ENCODE data around the gene SEC24B.
"Not testable (repeated sequence)": the region's sequence is repeated elsewhere in the genome, so short reads cannot be mapped to it uniquely, and the experiment has no call there.

SEC24B gene

DNA sequence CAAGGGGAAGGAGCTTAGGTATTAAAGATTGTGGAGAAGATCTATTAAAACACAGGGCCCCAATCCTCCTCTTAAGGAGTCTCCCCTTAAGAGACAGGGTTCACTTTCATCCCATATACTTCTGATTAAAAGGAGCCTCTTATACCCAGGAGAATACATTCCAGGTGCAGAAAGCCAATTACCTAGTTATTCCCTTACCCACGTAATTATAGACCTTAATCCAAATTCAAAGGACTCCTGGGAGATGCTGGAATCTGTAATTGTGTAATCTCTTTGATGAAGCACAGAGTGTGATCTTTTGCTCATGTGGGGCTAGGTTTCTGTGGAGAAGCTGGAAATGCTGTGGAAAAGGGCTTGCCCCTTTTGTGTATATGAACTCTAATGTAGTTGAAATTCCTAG, 1.4 kb upstream of the SEC24B start:
- DNase-seq (ENCODE audit: low read depth in 2 of 3, low spot score in 2 of 3): no peak

DNA sequence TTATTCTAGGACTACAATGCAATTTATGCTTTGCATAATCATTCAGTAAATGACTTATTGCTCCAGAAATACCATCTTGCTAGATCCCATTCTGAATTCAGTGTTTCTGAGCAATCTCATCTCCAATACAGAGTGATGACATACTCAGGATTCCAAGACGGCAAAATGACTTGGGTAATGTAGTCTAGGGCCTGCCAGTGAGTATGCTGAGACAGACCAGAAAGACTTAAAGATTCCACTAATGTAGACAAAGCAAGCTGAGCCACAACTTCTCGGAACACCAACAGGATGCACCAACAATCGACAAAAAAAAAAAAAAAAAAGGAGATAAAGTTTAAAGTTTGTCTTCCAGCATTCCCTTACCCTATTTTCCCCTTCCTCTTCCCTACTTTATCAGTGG, 919 bp upstream of the SEC24B start:
- DNase-seq (ENCODE audit: low read depth in 2 of 3, low spot score in 2 of 3): no peak

DNA sequence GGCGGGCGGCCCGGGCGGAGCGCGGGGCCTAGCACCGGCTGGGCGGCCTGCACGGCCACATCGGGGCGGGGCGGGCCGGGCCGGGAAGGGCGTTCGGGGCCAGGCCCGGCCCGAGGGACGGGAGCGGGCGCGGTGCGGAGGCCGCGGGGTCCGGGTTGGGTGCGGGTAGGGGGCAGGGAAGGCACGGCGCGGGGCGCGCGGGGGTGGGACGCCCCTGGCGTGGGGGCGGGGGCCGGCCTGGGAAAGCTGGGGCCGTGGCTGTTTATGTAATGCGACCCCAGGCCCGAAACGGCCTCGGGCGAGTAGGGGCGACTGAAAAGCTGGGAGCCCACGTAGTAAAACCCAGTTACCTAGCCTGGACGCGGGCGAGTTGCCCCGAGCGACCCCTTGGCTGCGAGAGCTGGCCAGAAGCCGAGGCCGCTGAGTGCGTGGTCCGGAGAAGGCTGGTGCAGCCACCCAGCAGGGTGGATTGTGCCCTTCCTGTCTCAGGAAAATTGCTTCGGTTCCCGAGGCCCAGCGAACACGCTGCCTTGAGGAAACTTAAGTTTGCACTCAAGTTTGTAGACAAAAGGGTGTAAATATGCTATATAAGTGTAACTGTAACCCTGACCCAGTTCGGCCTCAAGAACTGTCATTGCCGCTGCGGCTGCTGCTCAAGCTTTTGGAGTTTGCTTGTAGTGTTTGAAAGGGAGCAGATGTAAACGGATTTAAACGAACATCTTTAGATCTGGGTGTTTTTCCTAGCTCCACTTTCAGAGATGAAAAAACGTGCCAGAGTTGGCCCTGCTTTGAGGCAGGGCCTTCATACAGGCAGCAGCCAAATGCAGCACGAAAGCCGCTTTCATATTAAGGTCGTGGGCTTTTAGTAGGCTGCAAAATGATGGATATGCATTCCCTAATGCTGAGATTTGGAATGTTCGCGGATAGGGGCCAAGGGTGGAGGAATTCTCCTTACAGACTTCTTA, 674 bp downstream of the SEC24B start:
- peak in 1 of 3 experiments; percentile 14 for DNase-seq (ENCODE audit: low read depth in 2 of 3, low spot score in 2 of 3)

DNA sequence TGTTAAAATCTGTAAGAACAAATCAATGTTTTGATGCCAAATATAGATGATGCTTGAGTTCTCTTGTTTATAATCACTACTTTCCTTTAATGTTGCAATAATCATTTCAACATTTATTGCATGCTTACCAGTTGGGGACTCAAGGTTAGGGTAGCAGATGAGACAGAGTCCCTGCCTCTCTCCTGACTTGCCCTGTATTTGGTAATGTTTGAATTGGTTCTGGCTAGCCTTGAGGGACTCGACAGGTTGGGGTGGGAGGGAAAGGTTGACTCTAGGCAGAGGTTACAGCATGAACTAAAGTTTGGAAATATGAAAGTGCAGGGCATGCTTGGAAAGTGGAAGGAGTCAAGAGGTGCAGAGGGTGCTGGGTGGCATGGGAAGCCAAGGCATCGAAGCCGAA, 2.0 kb downstream of the SEC24B start:
- no peak for DNase-seq (ENCODE audit: low read depth in 2 of 3, low spot score in 2 of 3)

DNA sequence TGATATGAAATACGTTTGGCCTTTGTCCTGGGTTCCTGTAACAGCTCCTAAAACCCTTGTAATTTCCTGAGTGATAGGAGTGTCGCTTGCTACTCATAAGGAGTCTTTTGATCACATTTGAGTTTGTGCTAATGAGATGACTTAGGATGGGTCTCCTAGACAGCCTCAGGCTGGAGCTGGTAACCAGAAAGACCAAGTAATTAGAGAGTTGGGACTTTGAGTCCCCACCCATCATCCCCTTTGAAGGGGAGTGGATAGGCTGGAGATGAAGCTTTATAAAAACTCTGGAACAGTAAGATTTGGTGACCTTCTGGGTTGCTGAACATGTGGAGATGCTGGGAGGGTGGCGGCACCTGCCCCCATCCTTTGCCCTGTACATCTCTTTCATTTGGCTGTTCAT, 2.9 kb downstream of the SEC24B start:
- no peak for DNase-seq (ENCODE audit: low read depth in 2 of 3, low spot score in 2 of 3)

DNA sequence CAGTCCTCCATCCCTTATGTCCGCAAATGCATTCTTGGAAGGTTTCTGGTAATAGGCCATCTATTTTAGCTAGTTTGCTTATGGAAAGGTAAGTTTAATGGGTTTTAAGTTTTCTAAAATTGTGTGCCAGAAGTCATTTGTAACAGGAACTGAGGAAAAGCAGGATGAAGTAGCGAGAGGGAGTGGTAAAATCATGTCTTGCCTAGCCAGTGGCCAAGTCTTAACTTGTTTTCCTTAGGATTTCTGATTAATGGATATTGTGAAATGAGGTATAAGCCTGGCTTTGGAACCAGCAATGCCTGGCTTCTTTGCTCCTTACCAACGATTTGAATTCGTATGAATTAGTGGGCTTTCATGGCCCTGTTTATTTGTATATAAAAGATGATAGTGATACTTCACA, 7.3 kb downstream of the SEC24B start:
- DNase-seq (ENCODE audit: low read depth in 2 of 3, low spot score in 2 of 3): no peak

DNA sequence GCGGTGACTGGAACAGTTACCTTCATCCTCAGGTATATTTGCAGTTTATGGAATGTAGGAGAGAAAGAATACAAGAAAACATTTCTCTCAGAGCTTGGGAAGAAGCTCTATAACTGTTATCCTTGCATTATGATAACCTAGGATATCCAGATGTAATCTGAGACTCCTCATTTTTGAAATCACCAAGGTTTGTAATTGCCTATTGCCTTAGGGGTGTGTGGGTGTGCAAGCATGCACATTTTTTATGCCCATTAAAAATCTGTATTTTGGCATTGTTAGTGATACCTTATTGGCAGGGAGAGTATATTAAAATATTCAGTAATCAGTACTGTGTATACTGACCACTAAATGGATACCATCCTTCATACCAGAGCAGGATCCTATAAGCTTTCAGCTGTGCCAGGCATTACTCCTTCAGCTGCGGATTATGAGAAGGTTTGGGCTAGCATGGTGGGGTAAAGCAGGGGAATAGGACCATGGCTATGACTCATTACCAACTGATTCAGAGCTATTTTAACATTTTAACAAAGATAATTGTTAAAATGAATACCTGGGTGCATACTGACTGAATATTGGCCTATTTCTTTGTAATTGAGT, 8.3 kb downstream of the SEC24B start:
- no peak for DNase-seq (ENCODE audit: low read depth in 2 of 3, low spot score in 2 of 3)

DNA sequence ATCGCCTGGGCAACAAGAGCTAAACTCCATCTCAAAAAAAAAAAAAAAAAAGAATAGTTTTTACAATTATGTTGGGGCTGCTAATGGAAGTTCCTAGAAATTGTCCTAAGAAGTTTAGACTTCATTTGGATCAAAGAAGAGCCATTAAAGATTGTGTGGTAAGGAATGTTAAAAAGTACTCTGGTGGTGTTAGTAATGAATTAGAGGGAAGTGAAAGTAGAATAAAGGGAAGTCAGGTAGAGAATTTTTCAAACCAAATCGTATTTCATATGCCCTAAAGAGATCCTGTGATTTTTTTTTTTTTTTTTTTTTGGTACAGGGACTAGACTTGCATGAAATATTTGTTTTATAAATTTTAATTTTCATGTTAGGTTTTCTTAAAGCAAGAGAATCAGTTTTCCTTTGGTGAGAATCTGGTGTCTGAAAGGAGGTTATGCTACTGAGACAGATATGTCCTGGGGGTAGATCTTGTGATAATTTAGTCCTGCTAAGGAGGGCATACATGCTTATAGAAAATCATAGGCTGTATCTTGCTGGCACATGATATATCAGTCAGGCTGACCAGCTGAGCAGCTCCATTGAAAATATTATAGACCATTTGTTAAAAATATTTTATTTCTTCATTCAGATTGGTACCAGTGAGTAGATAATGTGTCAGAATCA, 10.7 kb downstream of the SEC24B start:
- DNase-seq (ENCODE audit: low read depth in 2 of 3, low spot score in 2 of 3): no peak

DNA sequence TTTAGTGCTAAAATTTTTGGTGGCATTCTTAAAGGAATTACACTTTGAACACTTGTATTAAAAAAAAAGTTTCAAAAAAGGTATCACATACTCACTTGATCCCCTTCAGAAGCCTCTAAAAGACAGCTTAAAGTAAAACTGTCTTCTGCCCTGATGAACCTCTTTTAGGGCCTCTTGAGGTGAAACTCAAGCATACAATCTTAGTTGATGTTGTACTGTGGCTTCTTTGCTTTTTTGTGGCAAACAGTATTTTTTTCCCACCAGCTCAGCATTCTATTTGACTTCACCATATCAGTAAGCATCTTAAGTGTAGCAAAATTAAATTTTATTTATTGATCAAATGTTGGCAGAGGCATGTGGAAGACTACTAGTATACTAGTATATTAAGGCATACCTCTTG, 13.7 kb downstream of the SEC24B start:
- DNase-seq (ENCODE audit: low read depth in 2 of 3, low spot score in 2 of 3): no peak

DNA sequence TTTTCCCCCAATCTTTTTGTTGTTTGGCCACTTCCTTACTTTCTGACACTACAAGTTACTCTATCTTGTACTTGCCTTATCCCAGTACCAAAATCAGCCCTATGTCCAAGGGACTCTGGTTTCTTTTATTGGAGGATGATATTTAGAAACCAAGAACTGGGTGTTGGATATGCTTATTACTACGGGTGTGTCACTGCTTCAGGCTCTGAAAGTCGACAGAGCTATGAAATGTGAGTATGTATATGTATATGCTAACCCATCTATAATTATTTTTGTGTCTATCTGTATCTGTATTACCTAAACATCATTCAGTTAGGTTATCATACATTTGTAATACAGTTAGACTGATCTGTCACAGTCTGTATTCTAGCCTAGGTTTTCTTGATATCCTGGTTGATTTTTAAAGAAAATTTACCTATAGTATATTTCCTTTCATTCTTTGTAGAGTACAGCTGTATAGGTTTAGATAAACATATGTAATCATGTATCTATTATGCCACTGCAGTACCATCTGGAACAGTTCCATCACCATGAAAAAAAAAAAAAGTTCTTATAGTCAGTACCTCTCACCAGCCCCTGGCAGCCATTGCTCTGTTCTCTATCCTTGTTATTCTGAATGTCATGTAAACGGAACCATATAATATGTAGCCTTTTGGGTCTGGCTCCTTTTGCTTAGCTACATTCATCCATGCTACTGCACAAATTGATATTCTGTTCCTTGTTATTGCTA, 18.1 kb downstream of the SEC24B start:
- DNase-seq (ENCODE audit: low read depth in 2 of 3, low spot score in 2 of 3): no peak

DNA sequence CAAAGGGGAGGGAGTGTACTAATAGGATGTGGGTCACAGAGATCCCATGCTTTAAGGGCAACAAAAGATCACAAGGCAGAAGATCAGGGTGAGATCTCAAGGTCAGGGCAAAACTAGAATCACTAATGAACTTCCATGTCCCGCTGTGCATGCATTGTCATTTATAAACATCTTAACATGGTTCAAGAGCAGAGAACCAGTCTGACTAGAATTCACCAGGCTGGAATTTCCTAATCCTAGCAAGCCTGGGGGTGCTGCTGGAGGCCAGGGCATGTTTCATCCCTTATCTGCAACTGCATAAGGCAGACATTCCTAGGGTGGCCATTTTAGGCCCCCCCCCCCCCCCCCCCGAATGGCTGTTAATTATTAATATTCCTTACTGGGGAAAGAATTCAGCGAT, 19.5 kb downstream of the SEC24B start:
- DNase-seq (ENCODE audit: low read depth in 2 of 3, low spot score in 2 of 3): not testable (repeated sequence)

DNA sequence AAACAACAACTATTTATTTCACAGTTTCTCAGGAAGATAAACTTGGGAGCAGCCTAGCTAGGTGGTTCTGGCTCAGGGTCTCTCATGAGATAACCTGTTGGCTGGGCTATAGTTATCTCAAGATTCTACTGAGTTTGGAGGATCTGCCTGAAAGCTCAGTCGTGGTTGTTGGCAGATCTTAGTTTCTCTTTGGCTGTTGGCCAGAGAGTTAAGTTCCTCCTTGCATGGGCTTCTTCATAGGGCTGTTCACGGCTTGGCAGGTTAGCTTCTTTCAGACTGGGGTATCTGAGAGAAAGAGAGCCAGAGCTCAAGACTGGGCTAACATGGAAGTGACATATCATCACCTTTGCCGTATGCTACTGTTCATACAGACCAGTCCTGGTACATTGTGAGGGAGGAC, 28.7 kb downstream of the SEC24B start:
- no peak for DNase-seq (ENCODE audit: low read depth in 2 of 3, low spot score in 2 of 3)

DNA sequence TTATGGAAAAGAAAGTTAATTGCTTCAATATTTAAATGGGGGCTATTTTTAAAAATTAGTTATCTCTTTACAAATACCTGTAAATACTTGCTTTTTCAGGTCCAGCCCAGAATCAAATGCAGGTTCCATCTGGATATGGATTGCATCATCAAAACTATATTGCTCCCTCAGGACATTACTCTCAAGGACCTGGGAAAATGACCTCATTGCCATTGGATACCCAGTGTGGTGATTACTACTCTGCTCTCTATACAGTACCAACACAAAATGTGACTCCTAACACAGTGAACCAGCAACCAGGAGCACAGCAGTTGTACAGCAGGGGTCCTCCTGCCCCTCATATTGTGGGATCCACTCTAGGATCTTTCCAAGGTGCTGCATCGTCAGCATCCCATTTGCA, 29.2 kb downstream of the SEC24B start:
- no peak for DNase-seq (ENCODE audit: low read depth in 2 of 3, low spot score in 2 of 3)

DNA sequence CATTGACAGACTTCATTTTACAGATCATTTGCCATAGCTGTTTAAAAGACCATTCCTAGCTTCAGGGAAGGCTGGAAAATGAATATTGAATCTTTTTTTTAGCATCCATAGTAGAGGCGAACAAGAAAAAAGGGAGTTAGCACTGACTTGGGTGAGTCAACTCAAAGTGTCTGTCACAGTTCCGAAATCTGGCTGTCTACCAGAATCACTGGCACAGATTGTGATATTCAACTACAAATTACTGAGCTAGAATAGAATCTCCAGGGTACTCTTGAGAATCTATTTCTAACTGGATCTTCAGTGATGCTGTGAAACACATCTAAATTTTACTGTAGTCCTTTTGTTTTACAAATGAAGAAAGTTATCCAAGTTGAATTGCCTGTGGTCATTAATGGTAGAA, 31.5 kb downstream of the SEC24B start:
- DNase-seq (ENCODE audit: low read depth in 2 of 3, low spot score in 2 of 3): no peak

DNA sequence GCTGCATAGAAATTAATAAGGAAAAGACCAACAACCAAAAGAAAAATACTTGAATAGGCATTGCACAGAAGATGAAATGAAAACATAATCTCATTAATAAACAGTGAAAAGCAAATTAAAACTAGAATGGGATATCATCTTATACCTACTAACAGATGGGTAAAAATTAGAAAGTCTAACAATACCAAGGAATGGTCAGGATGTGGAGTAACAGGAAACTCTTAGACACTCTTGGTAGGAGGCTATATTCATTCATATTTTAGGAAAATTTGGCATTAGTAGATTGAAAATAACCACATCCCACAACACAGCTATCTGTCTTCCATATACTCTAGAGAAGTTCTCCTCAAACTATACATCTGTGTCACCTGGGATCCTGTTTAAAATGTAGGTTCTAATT, 36.3 kb downstream of the SEC24B start:
- no peak for DNase-seq (ENCODE audit: low read depth in 2 of 3, low spot score in 2 of 3)

DNA sequence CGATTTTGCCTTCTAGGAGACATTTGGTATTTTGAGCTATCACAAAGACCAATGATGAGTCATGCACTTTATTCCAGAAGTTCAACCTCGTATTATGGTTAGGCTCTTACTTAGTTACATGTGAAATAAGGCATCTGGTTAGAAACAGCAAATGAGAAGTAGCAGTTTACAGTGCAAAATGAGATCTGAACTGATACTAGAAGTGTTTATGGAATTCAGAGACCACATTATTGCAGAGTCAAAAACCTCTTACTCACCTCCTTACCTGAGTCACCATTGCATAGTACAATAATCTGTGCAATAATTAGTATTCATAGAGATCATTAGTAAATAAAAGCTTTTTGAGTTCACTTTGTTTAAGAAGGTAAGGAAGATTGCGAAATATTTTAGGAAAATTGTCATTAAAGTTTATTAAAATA, 38.7 kb downstream of the SEC24B start:
- no peak for DNase-seq (ENCODE audit: low read depth in 2 of 3, low spot score in 2 of 3)

DNA sequence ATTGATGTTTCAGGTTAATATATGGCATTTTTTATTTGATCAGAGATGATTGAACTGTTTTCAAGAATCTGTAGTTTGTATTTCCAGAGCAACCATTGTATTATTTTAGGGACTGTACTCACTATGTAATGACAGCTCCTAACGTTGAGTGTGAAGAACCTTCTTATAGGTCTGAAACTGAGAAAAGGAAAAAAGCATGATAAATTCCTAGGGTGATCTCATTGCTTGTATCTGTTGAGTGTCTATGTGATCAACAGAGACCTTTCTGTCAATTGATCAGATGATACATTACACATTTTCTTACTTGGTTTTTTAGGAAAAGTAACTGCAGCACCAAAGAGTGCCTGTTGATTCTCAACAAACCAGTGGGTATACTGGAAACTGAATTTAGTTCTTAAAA, 40.2 kb downstream of the SEC24B start:
- no peak for DNase-seq (ENCODE audit: low read depth in 2 of 3, low spot score in 2 of 3)

DNA sequence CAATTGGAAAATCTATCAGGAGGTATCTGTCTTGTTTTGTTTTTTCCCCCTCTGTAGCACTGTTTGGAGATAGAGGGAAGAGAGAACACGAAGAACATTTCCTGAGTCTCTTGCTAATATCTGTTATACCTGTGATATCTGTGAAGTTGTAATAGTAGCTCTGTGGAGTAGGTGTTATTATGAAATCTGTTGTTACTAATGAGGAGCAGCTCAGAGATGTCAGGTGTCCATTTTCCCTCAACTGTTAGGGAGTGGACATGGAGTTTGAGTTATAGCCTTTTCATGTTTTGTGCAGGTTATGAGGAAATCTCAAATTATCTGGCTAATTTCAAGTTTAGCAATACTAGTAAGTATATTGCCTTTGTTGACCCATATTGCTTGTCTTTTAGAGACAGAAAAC, 52.4 kb downstream of the SEC24B start:
- DNase-seq (ENCODE audit: low read depth in 2 of 3, low spot score in 2 of 3): no peak

DNA sequence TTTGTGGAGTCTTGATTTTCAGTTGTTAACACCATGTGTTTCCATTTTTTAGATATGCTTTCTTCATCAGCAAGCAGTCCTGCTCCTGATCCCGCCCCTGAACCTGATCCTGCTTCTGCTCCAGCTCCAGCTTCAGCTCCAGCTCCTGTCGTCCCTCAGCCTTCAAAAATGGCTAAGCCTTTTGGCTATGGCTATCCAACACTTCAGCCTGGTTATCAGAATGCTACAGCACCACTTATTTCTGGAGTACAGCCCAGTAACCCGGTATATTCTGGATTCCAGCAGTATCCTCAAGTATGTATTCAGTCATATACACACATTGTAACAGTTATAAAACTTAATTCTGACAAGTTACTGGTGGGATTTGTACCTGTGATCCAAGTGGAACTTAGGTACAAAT, 60.9 kb downstream of the SEC24B start:
- DNase-seq (ENCODE audit: low read depth in 2 of 3, low spot score in 2 of 3): no peak

DNA sequence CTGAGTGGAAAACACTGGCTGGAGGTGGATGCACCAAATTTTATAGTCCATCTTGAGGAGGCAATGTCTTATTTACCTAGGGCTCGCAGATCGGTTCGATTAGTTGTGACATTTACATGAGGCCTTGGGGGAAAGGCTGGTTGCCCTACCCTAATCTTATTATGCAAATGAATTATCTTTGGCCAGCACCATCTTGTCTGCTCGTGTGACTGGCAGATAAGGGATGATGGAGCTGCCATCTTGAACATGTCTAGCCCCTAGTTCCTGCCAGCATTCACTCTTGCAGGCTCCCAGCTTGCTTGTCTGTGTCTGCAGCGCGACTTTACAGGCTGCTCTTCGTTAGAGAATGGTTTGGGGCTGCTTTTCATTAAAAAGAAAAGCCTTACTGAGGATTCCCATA, 61.9 kb downstream of the SEC24B start:
- no peak for DNase-seq (ENCODE audit: low read depth in 2 of 3, low spot score in 2 of 3)

DNA sequence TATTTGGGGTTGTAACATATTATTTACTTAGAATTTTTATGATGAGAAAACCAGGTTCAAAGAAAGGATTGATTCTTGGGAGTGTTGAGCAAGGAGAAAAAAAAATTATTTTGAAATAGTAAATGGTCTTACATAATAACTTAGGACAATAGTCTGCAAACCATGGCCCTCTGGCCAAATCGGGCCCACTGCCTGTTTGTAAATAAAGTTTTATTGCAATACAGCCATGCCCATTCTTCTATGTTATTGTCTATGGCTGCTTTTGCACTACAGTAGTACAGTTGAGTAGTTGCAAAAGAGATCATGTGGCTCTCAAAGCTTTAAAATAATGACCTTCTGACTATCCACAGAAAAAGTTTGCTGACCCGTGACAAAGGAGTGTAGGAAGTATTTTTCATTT, 63.3 kb downstream of the SEC24B start:
- DNase-seq (ENCODE audit: low read depth in 2 of 3, low spot score in 2 of 3): no peak

DNA sequence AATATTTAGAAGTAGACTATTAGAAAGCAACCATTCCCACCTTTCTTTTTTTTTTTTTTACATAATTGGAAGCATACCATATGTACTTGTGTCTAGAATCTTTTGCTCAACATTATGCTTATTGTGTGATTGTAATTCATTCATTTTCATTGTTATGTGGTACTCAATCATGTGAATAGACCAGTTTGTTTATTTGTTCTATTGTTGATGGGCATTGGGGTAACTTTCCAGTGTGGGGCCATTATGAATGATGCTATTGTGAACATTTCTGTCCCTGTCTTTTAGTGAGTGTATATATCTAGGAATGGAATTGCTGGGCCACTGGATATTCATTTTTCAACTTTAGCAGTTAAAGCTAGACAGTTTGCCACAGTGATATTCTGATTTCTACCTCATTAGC, 63.9 kb downstream of the SEC24B start:
- DNase-seq (ENCODE audit: low read depth in 2 of 3, low spot score in 2 of 3): no peak

Data from activated CD8-positive, alpha-beta memory T cell treated with anti-CD3 and anti-CD28 coated beads for 48 hours (primary cell).